Upper lobe of left lung (tissue), 6 donors: ENCODE data around the gene IGF2R. TPM values are rescaled to one million over a fixed set of nuclear protein-coding genes. Genes with fewer than 3 reads are reported as not detected.

Source experiments
- ATAC-seq, 2 donors: fragments of 200-7000 bp; cut with Tn5 transposase; one replicate each; pipeline ENCODE4 v1.9.1; 2022; ENCODE audit warnings: mild to moderate bottlenecking in 2 of 2, moderate library complexity in 2 of 2; ENCODE audit not compliant: low FRiP score in 2 of 2
- DNase-seq, 2 donors: peaks; one replicate each; pipeline ENCODE4 v3.0.0-alpha.2; 2019 to 2020
- H3K27ac ChIP-seq, 4 donors: fragments of 200-600 bp; sonication (generic); one replicate each; pipeline ENCODE4 v1.5.1; 2016 to 2019
- H3K27me3 ChIP-seq, 4 donors: fragments of 200-600 bp; sonication (generic); one replicate each; pipeline ENCODE4 v1.5.1; 2017 to 2019
- H3K36me3 ChIP-seq, 4 donors: fragments of 200-600 bp; sonication (generic); one replicate each; pipeline ENCODE4 v1.5.1; 2016 to 2019
- H3K4me1 ChIP-seq, 4 donors: fragments of 200-600 bp; sonication (generic); one replicate each; pipeline ENCODE4 v1.5.1; 2018 to 2019
- H3K4me3 ChIP-seq, 4 donors: fragments of 200-600 bp; sonication (generic); one replicate each; pipeline ENCODE4 v1.5.1; 2017 to 2019; ENCODE audit warnings: mild to moderate bottlenecking in 2 of 4, moderate library complexity in 1 of 4
- H3K9me3 ChIP-seq, 4 donors: fragments of 200-600 bp; sonication (generic); one replicate each; pipeline ENCODE4 v1.5.1; 2018 to 2019
- CTCF ChIP-seq, 6 experiments: fragments of 450-650 bp in 4 of 6; fragments of 200-600 bp in 2 of 6; sonication (generic) in 2 of 6; IDR thresholded peaks; one replicate each; pipeline ENCODE4 v1.5.1; 2016 to 2019; ENCODE audit warnings: antibody characterized with exemption in 6 of 6
- EP300 ChIP-seq, 4 donors: sonication (generic); formaldehyde crosslinking; IDR thresholded peaks; one replicate each; pipeline ENCODE4 v1.5.1; 2017; ENCODE audit warnings: antibody characterized with exemption in 4 of 4, control low read depth in 2 of 4
- POLR2A ChIP-seq, 4 donors: fragments of 450-650 bp; IDR thresholded peaks; one replicate each; pipeline ENCODE4 v1.5.1; 2016 to 2017; ENCODE audit warnings: antibody characterized with exemption in 4 of 4, mild to moderate bottlenecking in 2 of 4
- POLR2AphosphoS5 ChIP-seq, 2 donors: sonication (generic); formaldehyde crosslinking; IDR thresholded peaks; one replicate each; pipeline ENCODE4 v1.5.1; 2017; ENCODE audit warnings: antibody characterized with exemption in 2 of 2
- WGBS, 2 donors: methylation state at CpG; one replicate each; pipeline ENCODE4 v1.1.5; 2017 to 2018; 5-methylcytosine and 5-hydroxymethylcytosine counted together
- total RNA-seq, 6 donors: library from RNA; depleted of rRNA in 4 of 6; stranded (reverse); fragments of >200 nt in 4 of 6; gene quantifications; one replicate each; pipeline versions ENCODE4 v1.1.0 to v1.2.1, GENCODE V29; 2016 to 2021
- donor health status: DM: no; HTN: no; CAD: no; lungs with moderate emphysema.
- donor health status: DM: no; HTN: yes; CAD: no; lungs with severe emphysema.

IGF2R gene
- total RNA-seq, 6 donors from 2014 or later = 103 to 150 (median 128) TPM

- peak in 1 of 2 donors; percentile 62 for DNase-seq
- no peaks in the 10 kb centered on the region for H3K9me3 ChIP-seq
- peaks cover 47 to 61% (median 50%) of the 10 kb centered on the region in 4 donors for H3K4me1 ChIP-seq
- TF ChIP-seq CTCF (IDR thresholded peaks at IDR 0.05) = no peak
- TF ChIP-seq POLR2A (IDR thresholded peaks at IDR 0.05) = no peak
- no peak for TF ChIP-seq EP300 (IDR thresholded peaks at IDR 0.05)
- TF ChIP-seq POLR2AphosphoS5 (IDR thresholded peaks at IDR 0.05) = no peak
- ATAC-seq = peak; percentile 46 to 49
- H3K27me3 ChIP-seq = no peaks in the 10 kb centered on the region
- no peak overlapping the region for H3K4me3 ChIP-seq
- WGBS, 2 donors = 58 to 64% methylated on average over 4 to 7 of the region's 7 CpGs
- H3K27ac ChIP-seq = peak overlapping the region in 1 of 4 donors; percentile 64
- peaks cover 0 to 5% (median 0%) of the 10 kb centered on the region in 4 donors for H3K36me3 ChIP-seq
Measured at GRCh38 chr6:159988983-159989454, 20.1 kb downstream of the IGF2R start.

- Histone ChIP-seq H3K4me3 (no peak overlapping the region), H3K27me3 (no peaks in the 10 kb centered on the region), H3K27ac (peak overlapping the region in 1 of 4 donors; percentile 64), H3K9me3 (no peaks in the 10 kb centered on the region), H3K4me1 (peaks cover 41 to 54% (median 44%) of the 10 kb centered on the region in 4 donors), H3K36me3 (peaks cover 0 to 5% (median 0%) of the 10 kb centered on the region in 4 donors)
- DNase-seq = no peak
- no peak for TF ChIP-seq CTCF (IDR thresholded peaks at IDR 0.05)
- no peak for TF ChIP-seq EP300 (IDR thresholded peaks at IDR 0.05)
- TF ChIP-seq POLR2AphosphoS5 (IDR thresholded peaks at IDR 0.05) = no peak
- TF ChIP-seq POLR2A (IDR thresholded peaks at IDR 0.05) = no peak
- ATAC-seq = peak in 1 of 2 donors; percentile 49
- WGBS, 2 donors = 67 to 76% methylated on average over 10 of the region's 10 CpGs
Measured at GRCh38 chr6:159989492-159990480, 20.9 kb downstream of the IGF2R start.

- peaks cover 0 to 5% (median 0%) of the 10 kb centered on the region in 4 donors for H3K36me3 ChIP-seq
- H3K27me3 ChIP-seq = no peaks in the 10 kb centered on the region
- DNase-seq (no peak), ATAC-seq (no peak)
- H3K4me3 ChIP-seq = no peak overlapping the region
- H3K9me3 ChIP-seq = no peaks in the 10 kb centered on the region
- TF ChIP-seq POLR2A (IDR thresholded peaks at IDR 0.05) (no peak), POLR2AphosphoS5 (IDR thresholded peaks at IDR 0.05) (no peak), EP300 (IDR thresholded peaks at IDR 0.05) (no peak), CTCF (IDR thresholded peaks at IDR 0.05) (no peak)
- H3K4me1 ChIP-seq = peaks cover 28 to 48% (median 43%) of the 10 kb centered on the region in 4 donors
- no peak overlapping the region for H3K27ac ChIP-seq
- WGBS, 2 donors = 91 to 95% methylated on average over 1 of the region's 1 CpG
Measured at GRCh38 chr6:159992366-159992765, 23.5 kb downstream of the IGF2R start.

- DNase-seq (no peak), ATAC-seq (no peak)
- H3K9me3 ChIP-seq = no peaks in the 10 kb centered on the region
- H3K36me3 ChIP-seq = peaks cover 0 to 9% (median 2%) of the 10 kb centered on the region in 4 donors
- no peak overlapping the region for H3K4me3 ChIP-seq
- H3K4me1 ChIP-seq = peaks cover 6 to 24% (median 18%) of the 10 kb centered on the region in 4 donors
- 91 to 99% methylated on average over 2 of the region's 2 CpGs for WGBS, 2 donors
- TF ChIP-seq POLR2A (IDR thresholded peaks at IDR 0.05) (no peak), EP300 (IDR thresholded peaks at IDR 0.05) (no peak), CTCF (IDR thresholded peaks at IDR 0.05) (no peak), POLR2AphosphoS5 (IDR thresholded peaks at IDR 0.05) (no peak)
- no peaks in the 10 kb centered on the region for H3K27me3 ChIP-seq
- H3K27ac ChIP-seq = no peak overlapping the region
Measured at GRCh38 chr6:159995405-159995804, 26.5 kb downstream of the IGF2R start.
